ENCODE data around the gene ARRDC5.

GRCh38 chr19:4929186-4929585 lies 26.5 kb upstream of the ARRDC5 start:
- no peak for TF ChIP-seq KLF1 (tag by site-specific recombination; IDR thresholded peaks at IDR 0.05)
- no peak for TF ChIP-seq REPIN1 (tag by site-specific recombination; IDR thresholded peaks at IDR 0.05; ENCODE audit: low read depth)
- no peak for TF ChIP-seq ZNF561 (tag by site-specific recombination; IDR thresholded peaks at IDR 0.05; ENCODE audit: borderline replicate concordance)
- TF ChIP-seq CTCF (tag by site-specific recombination; IDR thresholded peaks at IDR 0.05), result no peak
- no peak for TF ChIP-seq SP7 (tag by site-specific recombination; IDR thresholded peaks at IDR 0.05)
- no peak for TF ChIP-seq YY1 (tag by site-specific recombination; IDR thresholded peaks at IDR 0.05)
- TF ChIP-seq ZNF529 (tag by site-specific recombination; IDR thresholded peaks at IDR 0.05; ENCODE audit: insufficient replicate concordance), result no peak
- TF ChIP-seq ZSCAN4 (tag by site-specific recombination; IDR thresholded peaks at IDR 0.05), result no peak
- no peak for TF ChIP-seq ZNF660 (tag by site-specific recombination; IDR thresholded peaks at IDR 0.05)
- TF ChIP-seq REST (tag by site-specific recombination; IDR thresholded peaks at IDR 0.05), result no peak
- TF ChIP-seq ZNF629 (tag by site-specific recombination; IDR thresholded peaks at IDR 0.05), result no peak

Measured in HEK293 (cell line).